PFSK-1 (cell line): Measurements from ENCODE around the gene BBIP1.

Source experiments
- FOXP2 ChIP-seq: optimal IDR thresholded peaks from 2 replicates; pipeline ENCODE3; 2011; ENCODE audit warnings: borderline replicate concordance, control low read depth, inconsistent platforms; ENCODE audit not compliant: insufficient read depth; ENCODE audit errors: extremely low read length, extremely low read depth
- POLR2AphosphoS5 ChIP-seq: IDR thresholded peaks from 2 replicates; pipeline ENCODE4 v1.6.1; 2012; ENCODE audit warnings: low read depth, mild to moderate bottlenecking, control low read depth, low read length, moderate library complexity
- REST ChIP-seq, 2 experiments: IDR thresholded peaks; 2 replicates each; pipeline versions ENCODE4 v1.6.1 to v1.8.0; 2011 to 2012; ENCODE audit warnings: low read depth in 2 of 2, low read length in 2 of 2, control low read depth in 1 of 2, inconsistent platforms in 1 of 2, mild to moderate bottlenecking in 1 of 2, moderate library complexity in 1 of 2; ENCODE audit not compliant: insufficient read depth in 1 of 2
- SIN3A ChIP-seq: IDR thresholded peaks from 2 replicates; pipeline ENCODE4 v1.6.1; 2012; ENCODE audit warnings: mild to moderate bottlenecking, low read length, moderate library complexity, borderline replicate concordance; ENCODE audit not compliant: insufficient read depth
- TAF1 ChIP-seq: IDR thresholded peaks from 2 replicates; pipeline ENCODE4 v1.6.1; 2012; ENCODE audit warnings: low read length, control low read depth, borderline replicate concordance; ENCODE audit not compliant: insufficient read depth

Gene BBIP1

DNA sequence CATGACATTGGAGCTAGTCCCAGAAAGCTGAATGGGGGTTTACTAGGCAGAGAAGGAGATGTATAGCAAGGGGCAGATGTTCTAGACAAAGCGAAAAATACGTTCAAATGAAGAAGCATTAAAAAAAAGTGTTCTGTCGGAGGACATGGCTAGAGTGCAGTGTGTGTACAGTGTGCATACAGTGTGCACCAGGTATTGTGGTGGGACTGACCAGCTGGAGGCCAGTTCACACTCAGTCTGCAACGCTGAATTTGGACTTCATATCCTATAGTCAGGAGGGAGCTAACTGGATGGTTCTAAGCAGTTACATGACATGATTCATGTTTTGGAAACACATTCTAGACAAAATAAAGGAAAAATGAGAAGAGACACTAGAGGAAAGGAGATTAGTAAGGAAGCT lies 8.8 kb downstream of the BBIP1 start:
- TF ChIP-seq POLR2AphosphoS5 = no peak
- no peak for TF ChIP-seq TAF1
- TF ChIP-seq SIN3A = no peak
- TF ChIP-seq REST (IDR thresholded peaks at IDR 0.05; ENCODE audit: insufficient read depth in 1 of 2, low read depth in 2 of 2, low read length in 2 of 2) = no peak
- TF ChIP-seq FOXP2 = no peak

GRCh38 chr10:110903280-110904278 lies 15.4 kb downstream of the BBIP1 start:
- TF ChIP-seq TAF1 = no peak
- no peak for TF ChIP-seq FOXP2
- no peak for TF ChIP-seq POLR2AphosphoS5

GRCh38 chr10:110901954-110902819 lies 16.8 kb downstream of the BBIP1 start:
- TF ChIP-seq FOXP2 (no peak), TAF1 (no peak), REST (IDR thresholded peaks at IDR 0.05; ENCODE audit: insufficient read depth in 1 of 2, low read depth in 2 of 2, low read length in 2 of 2) (no peak), POLR2AphosphoS5 (no peak), SIN3A (no peak)

DNA sequence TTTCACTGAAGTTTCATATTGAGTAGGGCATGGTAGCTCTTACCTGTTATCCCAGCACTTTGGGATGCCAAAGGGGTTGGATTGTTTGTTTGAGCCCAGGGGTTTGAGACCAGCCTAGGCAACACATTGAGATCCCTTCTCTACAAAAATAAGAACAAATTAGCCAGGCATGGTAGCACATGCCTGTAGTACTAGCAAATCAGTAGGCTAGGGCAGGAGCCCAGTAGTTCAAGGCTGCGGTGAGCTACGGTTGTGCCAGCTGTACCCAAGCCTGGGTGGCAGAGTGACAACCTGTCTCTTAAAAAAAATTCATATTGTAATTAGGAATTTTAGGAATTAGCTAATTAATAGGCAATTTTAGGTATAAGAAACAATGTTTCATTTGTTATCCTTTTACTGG lies 18.0 kb downstream of the BBIP1 start:
- TF ChIP-seq TAF1 (no peak), FOXP2 (no peak), SIN3A (no peak), POLR2AphosphoS5 (no peak)

GRCh38 chr10:110898391-110898790 lies 20.6 kb downstream of the BBIP1 start:
- TF ChIP-seq SIN3A (no peak), REST (IDR thresholded peaks at IDR 0.05; ENCODE audit: insufficient read depth in 1 of 2, low read depth in 2 of 2, low read length in 2 of 2) (no peak), FOXP2 (no peak), TAF1 (no peak), POLR2AphosphoS5 (no peak)

GRCh38 chr10:110897184-110897583 lies 21.8 kb downstream of the BBIP1 start:
- no peak for TF ChIP-seq TAF1
- TF ChIP-seq FOXP2 = no peak
- no peak for TF ChIP-seq REST (IDR thresholded peaks at IDR 0.05; ENCODE audit: insufficient read depth in 1 of 2, low read depth in 2 of 2, low read length in 2 of 2)
- no peak for TF ChIP-seq SIN3A
- no peak for TF ChIP-seq POLR2AphosphoS5
